GM23338 (cell line): ENCODE data around the gene CDC42BPA. TPM values are rescaled to one million over a fixed set of nuclear protein-coding genes. Genes with fewer than 3 reads are reported as not detected.

Experiments used
- ATAC-seq: fragments of 200-7000 bp; cut with Tn5 transposase; 3 replicates; pipeline ENCODE4 v1.9.1; 2020
- DNase-seq: peaks from one replicate; pipeline ENCODE4 v3.0.0-alpha.2; 2015; ENCODE audit warnings: low spot score
- H2AFZ ChIP-seq: fragments of 200-600 bp; sonication (generic); 2 replicates; pipeline ENCODE4 v1.8.0; 2016; ENCODE audit warnings: antibody characterized with exemption, mild to moderate bottlenecking, moderate library complexity
- H3F3A ChIP-seq: fragments of 200-600 bp; sonication (generic); replicated peaks from 2 replicates; pipeline ENCODE4 v1.8.0; 2017; ENCODE audit warnings: antibody characterized with exemption, mixed run types, low read depth
- H3K27ac ChIP-seq: fragments of 200-600 bp; sonication (generic); 2 replicates; pipeline ENCODE4 v1.6.1; 2016; ENCODE audit warnings: low read depth
- H3K27me3 ChIP-seq: fragments of 200-600 bp; sonication (generic); 2 replicates; pipeline ENCODE4 v1.8.0; 2016; ENCODE audit warnings: mild to moderate bottlenecking, mixed run types, moderate library complexity; ENCODE audit not compliant: insufficient read depth
- H3K36me3 ChIP-seq: fragments of 200-600 bp; sonication (generic); 2 replicates; pipeline ENCODE4 v1.8.0; 2016; ENCODE audit warnings: mild to moderate bottlenecking; ENCODE audit not compliant: insufficient read depth
- H3K4me1 ChIP-seq: fragments of 200-600 bp; sonication (generic); 2 replicates; pipeline ENCODE4 v1.8.0; 2016; ENCODE audit warnings: mild to moderate bottlenecking, moderate library complexity; ENCODE audit not compliant: insufficient read depth
- H3K4me2 ChIP-seq: fragments of 200-600 bp; sonication (generic); 2 replicates; pipeline ENCODE4 v1.7.1; 2017; ENCODE audit warnings: mixed run types
- H3K4me3 ChIP-seq: fragments of 200-600 bp; sonication (generic); 2 replicates; pipeline ENCODE4 v1.6.1; 2016; ENCODE audit warnings: mixed run types
- H3K79me2 ChIP-seq: fragments of 200-600 bp; sonication (generic); replicated peaks from 2 replicates; pipeline ENCODE4 v1.8.0; 2017; ENCODE audit warnings: mild to moderate bottlenecking; ENCODE audit not compliant: insufficient read depth
- H3K9me2 ChIP-seq: fragments of 200-600 bp; sonication (generic); 2 replicates; pipeline ENCODE4 v1.8.0; 2017; ENCODE audit not compliant: insufficient read depth
- H4K20me1 ChIP-seq: fragments of 200-600 bp; sonication (generic); replicated peaks from 2 replicates; pipeline ENCODE4 v1.8.0; 2017; ENCODE audit warnings: mild to moderate bottlenecking; ENCODE audit not compliant: insufficient read depth
- H3K27ac Mint-ChIP-seq: 2 replicates; pipeline ENCODE4 v1.8.0; 2020; ENCODE audit warnings: inconsistent platforms, mild to moderate bottlenecking, moderate library complexity, mixed read lengths
- H3K27me3 Mint-ChIP-seq: 3 replicates; pipeline ENCODE4 v1.8.0; 2022; ENCODE audit warnings: low read depth, mild to moderate bottlenecking, moderate library complexity, mixed read lengths, inconsistent platforms; ENCODE audit not compliant: insufficient read depth, poor library complexity
- H3K36me3 Mint-ChIP-seq: 3 replicates; pipeline ENCODE4 v1.8.0; 2021; ENCODE audit warnings: low read depth, mild to moderate bottlenecking, inconsistent platforms, moderate library complexity, mixed read lengths
- H3K4me1 Mint-ChIP-seq: 3 replicates; pipeline ENCODE4 v1.8.0; 2020; ENCODE audit warnings: mild to moderate bottlenecking, inconsistent platforms, mixed read lengths
- H3K4me3 Mint-ChIP-seq: 3 replicates; pipeline ENCODE4 v1.8.0; 2021; ENCODE audit warnings: moderate library complexity, mild to moderate bottlenecking, inconsistent platforms, mixed read lengths
- H3K9me3 Mint-ChIP-seq: 3 replicates; pipeline ENCODE4 v1.8.0; 2020; ENCODE audit warnings: moderate library complexity, mild to moderate bottlenecking, inconsistent platforms, mixed read lengths
- CREB1 ChIP-seq: fragments of 250-450 bp; sonication (Bioruptor Pico); IDR thresholded peaks from 2 replicates; pipeline ENCODE4 v1.5.0; 2020; ENCODE audit warnings: low read depth, mild to moderate bottlenecking, moderate library complexity
- CTCF ChIP-seq, 2 experiments: fragments of 200-600 bp in 1 of 2; sonication (generic) in 1 of 2; conservative IDR thresholded peaks; 2 replicates each; pipeline versions ENCODE4 v1.5.1 to v1.6.1; 2016 to 2017; ENCODE audit warnings: antibody characterized with exemption in 2 of 2, low read depth in 2 of 2, mild to moderate bottlenecking in 2 of 2, moderate library complexity in 1 of 2
- ETS1 ChIP-seq: IDR thresholded peaks from 2 replicates; pipeline ENCODE4 v1.6.1; 2016; ENCODE audit warnings: antibody characterized with exemption
- EZH2 ChIP-seq: fragments of 200-600 bp; sonication (generic); IDR thresholded peaks from one replicate; pipeline ENCODE4 v1.8.0; 2017; ENCODE audit warnings: antibody characterized with exemption, mild to moderate bottlenecking, low read depth; ENCODE audit not compliant: unreplicated experiment
- EZH2phosphoT487 ChIP-seq: fragments of 200-600 bp; sonication (generic); IDR thresholded peaks from one replicate; pipeline ENCODE4 v1.8.1; 2018; ENCODE audit warnings: antibody characterized with exemption; ENCODE audit not compliant: unreplicated experiment
- JUNB ChIP-seq: IDR thresholded peaks from one replicate; pipeline ENCODE4 v1.6.1; 2016; ENCODE audit warnings: antibody characterized with exemption; ENCODE audit not compliant: unreplicated experiment
- NANOG ChIP-seq: IDR thresholded peaks from 2 replicates; pipeline ENCODE4 v1.6.1; 2016; ENCODE audit warnings: antibody characterized with exemption, borderline replicate concordance
- POLR2AphosphoS5 ChIP-seq: IDR thresholded peaks from 2 replicates; pipeline ENCODE4 v1.6.1; 2016; ENCODE audit warnings: antibody characterized with exemption, low read depth
- REST ChIP-seq: IDR thresholded peaks from one replicate; pipeline ENCODE4 v1.6.1; 2018; ENCODE audit warnings: antibody characterized with exemption; ENCODE audit not compliant: unreplicated experiment
- STAT1 ChIP-seq: IDR thresholded peaks from one replicate; pipeline ENCODE4 v1.6.1; 2016; ENCODE audit warnings: antibody characterized with exemption; ENCODE audit not compliant: unreplicated experiment
- ZNF114 ChIP-seq: fragments of 250-450 bp; sonication (Bioruptor Pico); IDR thresholded peaks from 2 replicates; pipeline ENCODE4 v1.5.0; 2020; ENCODE audit warnings: mild to moderate bottlenecking, moderate library complexity
- ZNF331 ChIP-seq: fragments of 250-450 bp; sonication (Bioruptor Pico); IDR thresholded peaks from 2 replicates; pipeline ENCODE4 v1.5.0; 2020; ENCODE audit warnings: low read depth, mild to moderate bottlenecking, moderate library complexity
- ZNF462 ChIP-seq: fragments of 250-450 bp; sonication (Bioruptor Pico); IDR thresholded peaks from 2 replicates; pipeline ENCODE4 v1.5.0; 2020; ENCODE audit warnings: mild to moderate bottlenecking, moderate library complexity
- polyA plus RNA-seq: library from polyadenylated mRNA; unstranded; fragments of >200 nt; fragmentation: Nextera tagmentation; extraction: Ambion mirVana; gene quantifications from 2 replicates; pipeline ENCODE4 v1.2.1, GENCODE V29; 2016
- total RNA-seq: library from RNA; depleted of rRNA; stranded (reverse); fragments of >200 nt; shearing (Covaris generic); gene quantifications from 2 replicates; pipeline ENCODE4 v1.2.3, GENCODE V29; 2014

CDC42BPA gene
- total and polyA plus RNA-seq, 2 experiments from 2014 or later, result 17.7 to 40.1 TPM

GRCh38 chr1:226981838-226982237 is 336.5 kb downstream of the CDC42BPA start:
- Mint-ChIP-seq H3K9me3 (no peaks in the 10 kb centered on the region), H3K4me3 (no peak overlapping the region), H3K36me3 (peaks cover 10% of the 10 kb centered on the region), H3K27ac (no peak overlapping the region), H3K4me1 (no peaks in the 10 kb centered on the region; the same call in 1 of the 3 replicates), H3K27me3 (peaks cover 13% of the 10 kb centered on the region)
- Histone ChIP-seq H3K9me2 (no peaks in the 10 kb centered on the region), H3F3A (no peaks in the 10 kb centered on the region), H3K27me3 (no peaks in the 10 kb centered on the region), H3K4me3 (no peak overlapping the region), H2AFZ (no peak overlapping the region), H3K4me2 (no peak overlapping the region), H3K79me2 (no peaks in the 10 kb centered on the region), H3K36me3 (no peaks in the 10 kb centered on the region), H3K4me1 (no peaks in the 10 kb centered on the region), H4K20me1 (no peaks in the 10 kb centered on the region), H3K27ac (no peak overlapping the region)
- no peak for TF ChIP-seq EZH2
- no peak for TF ChIP-seq NANOG
- TF ChIP-seq POLR2AphosphoS5, result no peak
- TF ChIP-seq STAT1, result no peak
- no peak for TF ChIP-seq ZNF331
- no peak for TF ChIP-seq JUNB
- TF ChIP-seq ZNF114, result no peak
- TF ChIP-seq ETS1, result no peak
- TF ChIP-seq CTCF (conservative IDR thresholded peaks at IDR 0.05; ENCODE audit: low read depth in 2 of 2), result no peak
- no peak for TF ChIP-seq CREB1 (CRISPR knock-in tag)
- TF ChIP-seq ZNF462, result no peak
- TF ChIP-seq REST, result no peak
- no peak for TF ChIP-seq EZH2phosphoT487
- DNase-seq (no peak), ATAC-seq (no peak)
